Endothelial cell of umbilical vein (primary cell): ENCODE data around the gene SERPINB13. TPM values are rescaled to one million over a fixed set of nuclear protein-coding genes. Genes with fewer than 3 reads are reported as not detected.

Experiments used
- BruUV-seq: library from RNA; stranded (reverse); fragments of 400-500 nt; replicated peaks from 2 replicates; lab custom pipeline; 2021; lab: Mats Ljungman, UMichigan
- CTCF ChIA-PET: fragments of 300-600, 350-600 bp; sonication (Branson Sonifier 250); formaldehyde crosslinking; loops from one replicate; lab custom pipeline; 2021; ENCODE audit warnings: antibody characterized with exemption, inconsistent platforms; lab: Charles Lee
- POLR2A ChIA-PET: fragments of 300-600, 350-600 bp; sonication (Branson Sonifier 250); formaldehyde crosslinking; loops from one replicate; lab custom pipeline; 2021; ENCODE audit warnings: antibody characterized with exemption, inconsistent platforms; lab: Charles Lee
- DNase-seq: peaks from one replicate; pipeline ENCODE4 v3.0.0-alpha.2; 2011; ENCODE audit warnings: low read depth, low spot score
- FAIRE-seq: peaks from 2 replicates; lab custom pipeline; 2011; peaks lifted over from hg19 to GRCh38; lab: Jason Lieb, UNC
- H2AFZ ChIP-seq: 2 replicates; pipeline ENCODE4 v1.6.0; 2012; ENCODE audit warnings: low read depth, low read length, control low read depth, inconsistent platforms
- H3K27ac ChIP-seq: 2 replicates; pipeline ENCODE4 v1.5.1; 2011; ENCODE audit warnings: low read depth, mild to moderate bottlenecking, control low read depth, low read length, moderate library complexity; ENCODE audit not compliant: insufficient read depth
- H3K27me3 ChIP-seq, 2 experiments: 2 replicates each; pipeline versions ENCODE4 v1.6.0 to v1.6.1; 2011; ENCODE audit warnings: low read length in 2 of 2, mixed read lengths in 1 of 2; ENCODE audit not compliant: control insufficient read depth in 2 of 2, insufficient read depth in 2 of 2
- H3K36me3 ChIP-seq, 2 experiments: 2 replicates in 1 of 2; 3 replicates in 1 of 2; pipeline ENCODE4 v1.5.1; 2011; ENCODE audit warnings: low read length in 2 of 2, mild to moderate bottlenecking in 1 of 2, moderate library complexity in 1 of 2; ENCODE audit not compliant: control insufficient read depth in 2 of 2, insufficient read depth in 2 of 2; ENCODE audit errors: extremely low read depth in 1 of 2
- H3K4me1 ChIP-seq: 3 replicates; pipeline ENCODE4 v1.5.1; 2011; ENCODE audit warnings: mild to moderate bottlenecking, low read length; ENCODE audit not compliant: control insufficient read depth, insufficient read depth; ENCODE audit errors: extremely low read depth
- H3K4me2 ChIP-seq: 2 replicates; pipeline ENCODE4 v1.6.1; 2011; ENCODE audit warnings: low read length, control low read depth, mixed read lengths; ENCODE audit not compliant: insufficient read depth
- H3K4me3 ChIP-seq, 3 experiments: fragments of 200-600 bp in 1 of 3; sonication (generic), shearing (Covaris generic) in 1 of 3; replicated peaks in 1 of 3; 2 replicates each; pipeline ENCODE4 v1.5.1; 2011 to 2016; ENCODE audit warnings: control low read depth in 3 of 3, low read length in 3 of 3, mild to moderate bottlenecking in 2 of 3, inconsistent platforms in 1 of 3, low read depth in 1 of 3, moderate library complexity in 1 of 3; ENCODE audit not compliant: insufficient read depth in 1 of 3
- H3K79me2 ChIP-seq: 2 replicates; pipeline ENCODE4 v1.6.0; 2012; ENCODE audit warnings: low read length, inconsistent platforms; ENCODE audit not compliant: control insufficient read depth, insufficient read depth
- H3K9ac ChIP-seq: replicated peaks from 2 replicates; pipeline ENCODE3; 2011; ENCODE audit warnings: low read length, control low read depth; ENCODE audit not compliant: insufficient read depth; ENCODE audit errors: extremely low read depth
- H3K9me1 ChIP-seq: replicated peaks from 3 replicates; pipeline ENCODE4 v1.6.0; 2011; ENCODE audit warnings: mild to moderate bottlenecking, low read length; ENCODE audit not compliant: control insufficient read depth, insufficient read depth; ENCODE audit errors: extremely low read depth
- H3K9me3 ChIP-seq: replicated peaks from 2 replicates; pipeline ENCODE4 v1.5.1; 2012; ENCODE audit warnings: low read length, inconsistent platforms; ENCODE audit not compliant: control insufficient read depth, insufficient read depth
- H4K20me1 ChIP-seq: replicated peaks from 2 replicates; pipeline ENCODE3; 2011; ENCODE audit warnings: mild to moderate bottlenecking, low read length; ENCODE audit not compliant: control insufficient read depth, insufficient read depth; ENCODE audit errors: extremely low read depth
- CTCF ChIP-seq, 2 donors: IDR thresholded peaks; 1 replicate in 1 of 2; 2 replicates in 1 of 2; pipeline ENCODE4 v1.5.1; 2011; ENCODE audit warnings: low read length in 2 of 2, mild to moderate bottlenecking in 2 of 2, moderate library complexity in 2 of 2, control low read depth in 1 of 2, inconsistent platforms in 1 of 2, low read depth in 1 of 2; ENCODE audit not compliant: insufficient read depth in 1 of 2; ENCODE audit errors: extremely low read depth in 1 of 2
- EZH2 ChIP-seq: IDR thresholded peaks from 2 replicates; pipeline ENCODE4 v1.6.1; 2012; ENCODE audit warnings: borderline replicate concordance, low read depth, mild to moderate bottlenecking, moderate library complexity, low read length, inconsistent platforms; ENCODE audit not compliant: severe bottlenecking
- FOS ChIP-seq: IDR thresholded peaks from 2 replicates; pipeline ENCODE4 v1.6.1; 2011; ENCODE audit warnings: mild to moderate bottlenecking, low read length, moderate library complexity, borderline replicate concordance; ENCODE audit not compliant: insufficient read depth
- GATA2 ChIP-seq: IDR thresholded peaks from 2 replicates; pipeline ENCODE4 v1.7.0; 2011; ENCODE audit warnings: low read depth, mild to moderate bottlenecking, moderate library complexity, mixed read lengths, low read length; ENCODE audit not compliant: insufficient read length, insufficient read depth
- JUN ChIP-seq: IDR thresholded peaks from 2 replicates; pipeline ENCODE4 v1.6.1; 2011; ENCODE audit warnings: borderline replicate concordance, low read depth; ENCODE audit not compliant: insufficient read length, insufficient read depth
- MYC ChIP-seq: IDR thresholded peaks from one replicate; pipeline ENCODE4 v1.6.1; 2011; ENCODE audit warnings: mild to moderate bottlenecking, low read depth, low read length
- POLR2A ChIP-seq: IDR thresholded peaks from 2 replicates; pipeline ENCODE4 v1.6.1; 2012; ENCODE audit warnings: low read depth, mild to moderate bottlenecking, control low read depth, low read length
- POLR2AphosphoS5 ChIP-seq: IDR thresholded peaks from 2 replicates; pipeline ENCODE4 v1.6.1; 2012; ENCODE audit warnings: low read depth, mild to moderate bottlenecking, control low read depth, low read length, moderate library complexity; ENCODE audit not compliant: insufficient read depth
- dilution Hi-C: fragments of 300-500 bp; cut with MboI; formaldehyde crosslinking; loops from one replicate; pipeline ENCODE4 v1.15.0; 2019; ENCODE audit warnings: low sequenced_read_pairs; ENCODE audit not compliant: extremely low pct_ligation_motif_present
- intact Hi-C: fragments of 100-400 bp; cut with micrococcal nuclease; formaldehyde crosslinking; loops from one replicate; pipeline ENCODE4 v1.10.0; 2022
- polyA plus RNA-seq, 4 experiments: library from polyadenylated mRNA; depleted of rRNA in 3 of 4; stranded (reverse) in 3 of 4; unstranded in 1 of 4; fragments of >200 nt; gene quantifications; 2 replicates each; pipeline versions ENCODE4 v1.2.1 to v1.2.3, GENCODE V29; 2011 to 2012; ENCODE audit warnings: missing spikeins in 1 of 4
- total RNA-seq: library from RNA; stranded (reverse); gene quantifications from 2 replicates; pipeline ENCODE4 v1.2.3, GENCODE V29; 2021
- TF ChIP-seq, protein P1 (sequence below): IDR thresholded peaks from 2 replicates; pipeline ENCODE4 v1.6.1; 2011; ENCODE audit not compliant: insufficient read depth, insufficient read length

Gene SERPINB13
- total and polyA plus RNA-seq, 2 donors (not counting 3 experiments of a cell fraction or from before 2014, with no cell fraction given), result not detected

- TF ChIP-seq FOS, result no peak
- no peak for TF ChIP-seq EZH2
- no peak for TF ChIP-seq JUN
- no peak for TF ChIP-seq CTCF (IDR thresholded peaks at IDR 0.05; ENCODE audit: extremely low read depth in 1 of 2, insufficient read depth in 1 of 2, low read depth in 1 of 2, low read length in 2 of 2)
- no peak for TF ChIP-seq MYC
- TF ChIP-seq, protein P1, sequence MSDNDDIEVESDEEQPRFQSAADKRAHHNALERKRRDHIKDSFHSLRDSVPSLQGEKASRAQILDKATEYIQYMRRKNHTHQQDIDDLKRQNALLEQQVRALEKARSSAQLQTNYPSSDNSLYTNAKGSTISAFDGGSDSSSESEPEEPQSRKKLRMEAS, result no peak
- TF ChIP-seq POLR2AphosphoS5, result no peak
- no peak for TF ChIP-seq GATA2
- TF ChIP-seq POLR2A, result no peak
- Histone ChIP-seq H3K9me1 (no peaks in the 10 kb centered on the region), H3K4me2 (no peak overlapping the region), H3K27me3 (no peaks in the 10 kb centered on the region), H3K79me2 (no peaks in the 10 kb centered on the region), H3K9me3 (no peaks in the 10 kb centered on the region), H3K27ac (no peak overlapping the region), H2AFZ (no peak overlapping the region), H3K4me1 (no peaks in the 10 kb centered on the region), H4K20me1 (no peaks in the 10 kb centered on the region), H3K9ac (no peak overlapping the region), H3K4me3 (no peak overlapping the region), H3K36me3 (no peaks in the 10 kb centered on the region)
- CTCF ChIA-PET, result no interaction called here
- POLR2A ChIA-PET, result no interaction called here
- dilution Hi-C loops (no loop called here), intact Hi-C loops (no loop called here)
- no peak for DNase-seq
- BruUV-seq, result no TSS peak
- no peak for FAIRE-seq
Measured at GRCh38 chr18:63648241-63648640, 61.1 kb downstream of the SERPINB13 start.

Other genes starting within 250 kb of the SERPINB13 start
- gene KDSR, start 220.1 kb upstream of the SERPINB13 start, total RNA-seq, result 40.6 and 43.1 TPM in 2 replicates
- 11.1 and 17.1 TPM in 2 replicates for gene KDSR, start 220.1 kb upstream of the SERPINB13 start, polyA plus RNA-seq
- gene VPS4B, start 164.9 kb upstream of the SERPINB13 start, total RNA-seq, result 50.2 and 54.7 TPM in 2 replicates
- 7.8 and 10.5 TPM in 2 replicates for gene VPS4B, start 164.9 kb upstream of the SERPINB13 start, polyA plus RNA-seq
- not detected in 2 replicates for gene SERPINB5, start 110.4 kb upstream of the SERPINB13 start, total RNA-seq
- gene SERPINB5, start 110.4 kb upstream of the SERPINB13 start, polyA plus RNA-seq, result not detected in 2 replicates
- gene SERPINB12, start 45.0 kb upstream of the SERPINB13 start, total RNA-seq, result not detected in 2 replicates
- not detected in 2 replicates for gene SERPINB12, start 45.0 kb upstream of the SERPINB13 start, polyA plus RNA-seq
- gene SERPINB4, start 56.9 kb downstream of the SERPINB13 start, total RNA-seq, result not detected in 2 replicates
- not detected in 2 replicates for gene SERPINB4, start 56.9 kb downstream of the SERPINB13 start, polyA plus RNA-seq
- gene SERPINB3, start 74.5 kb downstream of the SERPINB13 start, total RNA-seq, result not detected in 2 replicates
- gene SERPINB3, start 74.5 kb downstream of the SERPINB13 start, polyA plus RNA-seq, result not detected in 2 replicates
- gene SERPINB11, start 115.6 kb downstream of the SERPINB13 start, total RNA-seq, result not detected in 2 replicates
- not detected in 2 replicates for gene SERPINB11, start 115.6 kb downstream of the SERPINB13 start, polyA plus RNA-seq
- not detected in 2 replicates for gene SERPINB7, start 188.1 kb downstream of the SERPINB13 start, total RNA-seq
- not detected in 2 replicates for gene SERPINB7, start 188.1 kb downstream of the SERPINB13 start, polyA plus RNA-seq